HL-60 (cell line): ENCODE measurements around the gene NRP2.

Experiments used
- DNase-seq, 2 experiments: peaks; one replicate each; pipeline ENCODE4 v3.0.0-alpha.2; 2010 to 2020; ENCODE audit warnings: low read depth in 1 of 2, low spot score in 1 of 2
- H3K27ac ChIP-seq: fragments of 250-450 bp; sonication (Bioruptor Pico); replicated peaks from 2 replicates; pipeline ENCODE4 v1.5.1; 2020; ENCODE audit warnings: mild to moderate bottlenecking, moderate library complexity
- H3K27me3 ChIP-seq: fragments of 250-450 bp; sonication (Bioruptor Pico); 2 replicates; pipeline ENCODE4 v1.5.1; 2021; ENCODE audit warnings: mild to moderate bottlenecking, moderate library complexity; ENCODE audit not compliant: insufficient read depth, poor library complexity, severe bottlenecking
- H3K4me3 ChIP-seq: replicated peaks from 2 replicates; pipeline ENCODE4 v1.5.1; 2011; ENCODE audit warnings: mild to moderate bottlenecking, control low read depth, low read length; ENCODE audit not compliant: insufficient read depth
- GABPA ChIP-seq: IDR thresholded peaks from 2 replicates; pipeline ENCODE4 v1.6.1; 2012; ENCODE audit warnings: low read depth
- POLR2AphosphoS5 ChIP-seq: IDR thresholded peaks from 2 replicates; pipeline ENCODE4 v1.6.1; 2012; ENCODE audit warnings: low read depth
- SPI1 ChIP-seq: IDR thresholded peaks from 2 replicates; pipeline ENCODE4 v1.6.1; 2012; ENCODE audit warnings: low read depth, mild to moderate bottlenecking, borderline replicate concordance
- TF ChIP-seq, protein P1 (sequence below): IDR thresholded peaks from 2 replicates; pipeline ENCODE4 v1.6.1; 2012; ENCODE audit warnings: low read depth; ENCODE audit not compliant: insufficient replicate concordance
- TF ChIP-seq, protein P2 (sequence below): IDR thresholded peaks from one replicate; pipeline ENCODE4 v1.5.1; 2011; ENCODE audit warnings: low read length, control low read depth, inconsistent platforms; ENCODE audit not compliant: insufficient read depth

Gene NRP2

DNA sequence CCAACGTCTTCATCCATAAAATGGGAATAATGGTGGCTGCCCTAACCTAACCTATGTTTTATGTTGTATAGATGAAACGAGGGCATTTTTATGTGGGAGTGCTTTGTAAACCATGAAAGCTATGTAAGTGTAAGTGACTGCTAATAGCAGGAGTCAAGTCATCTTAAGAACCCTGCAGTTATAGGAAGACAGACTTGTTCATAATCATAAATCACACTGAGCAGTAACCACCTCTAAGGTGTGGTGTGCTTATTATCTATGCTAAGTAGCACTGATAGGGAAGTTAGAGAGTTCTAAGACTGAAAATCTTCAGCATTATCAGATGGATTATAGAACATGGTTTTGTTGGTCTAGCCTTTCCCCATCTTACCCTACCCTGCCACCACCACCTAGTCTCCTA is 24.2 kb upstream of the NRP2 start:
- DNase-seq: no peak
- Histone ChIP-seq H3K27me3 (no peaks in the 10 kb centered on the region), H3K27ac (no peak overlapping the region), H3K4me3 (no peak overlapping the region)
- TF ChIP-seq, protein P1, sequence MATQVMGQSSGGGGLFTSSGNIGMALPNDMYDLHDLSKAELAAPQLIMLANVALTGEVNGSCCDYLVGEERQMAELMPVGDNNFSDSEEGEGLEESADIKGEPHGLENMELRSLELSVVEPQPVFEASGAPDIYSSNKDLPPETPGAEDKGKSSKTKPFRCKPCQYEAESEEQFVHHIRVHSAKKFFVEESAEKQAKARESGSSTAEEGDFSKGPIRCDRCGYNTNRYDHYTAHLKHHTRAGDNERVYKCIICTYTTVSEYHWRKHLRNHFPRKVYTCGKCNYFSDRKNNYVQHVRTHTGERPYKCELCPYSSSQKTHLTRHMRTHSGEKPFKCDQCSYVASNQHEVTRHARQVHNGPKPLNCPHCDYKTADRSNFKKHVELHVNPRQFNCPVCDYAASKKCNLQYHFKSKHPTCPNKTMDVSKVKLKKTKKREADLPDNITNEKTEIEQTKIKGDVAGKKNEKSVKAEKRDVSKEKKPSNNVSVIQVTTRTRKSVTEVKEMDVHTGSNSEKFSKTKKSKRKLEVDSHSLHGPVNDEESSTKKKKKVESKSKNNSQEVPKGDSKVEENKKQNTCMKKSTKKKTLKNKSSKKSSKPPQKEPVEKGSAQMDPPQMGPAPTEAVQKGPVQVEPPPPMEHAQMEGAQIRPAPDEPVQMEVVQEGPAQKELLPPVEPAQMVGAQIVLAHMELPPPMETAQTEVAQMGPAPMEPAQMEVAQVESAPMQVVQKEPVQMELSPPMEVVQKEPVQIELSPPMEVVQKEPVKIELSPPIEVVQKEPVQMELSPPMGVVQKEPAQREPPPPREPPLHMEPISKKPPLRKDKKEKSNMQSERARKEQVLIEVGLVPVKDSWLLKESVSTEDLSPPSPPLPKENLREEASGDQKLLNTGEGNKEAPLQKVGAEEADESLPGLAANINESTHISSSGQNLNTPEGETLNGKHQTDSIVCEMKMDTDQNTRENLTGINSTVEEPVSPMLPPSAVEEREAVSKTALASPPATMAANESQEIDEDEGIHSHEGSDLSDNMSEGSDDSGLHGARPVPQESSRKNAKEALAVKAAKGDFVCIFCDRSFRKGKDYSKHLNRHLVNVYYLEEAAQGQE: no peak
- TF ChIP-seq SPI1 (no peak), POLR2AphosphoS5 (no peak), GABPA (no peak)
- TF ChIP-seq, protein P2, sequence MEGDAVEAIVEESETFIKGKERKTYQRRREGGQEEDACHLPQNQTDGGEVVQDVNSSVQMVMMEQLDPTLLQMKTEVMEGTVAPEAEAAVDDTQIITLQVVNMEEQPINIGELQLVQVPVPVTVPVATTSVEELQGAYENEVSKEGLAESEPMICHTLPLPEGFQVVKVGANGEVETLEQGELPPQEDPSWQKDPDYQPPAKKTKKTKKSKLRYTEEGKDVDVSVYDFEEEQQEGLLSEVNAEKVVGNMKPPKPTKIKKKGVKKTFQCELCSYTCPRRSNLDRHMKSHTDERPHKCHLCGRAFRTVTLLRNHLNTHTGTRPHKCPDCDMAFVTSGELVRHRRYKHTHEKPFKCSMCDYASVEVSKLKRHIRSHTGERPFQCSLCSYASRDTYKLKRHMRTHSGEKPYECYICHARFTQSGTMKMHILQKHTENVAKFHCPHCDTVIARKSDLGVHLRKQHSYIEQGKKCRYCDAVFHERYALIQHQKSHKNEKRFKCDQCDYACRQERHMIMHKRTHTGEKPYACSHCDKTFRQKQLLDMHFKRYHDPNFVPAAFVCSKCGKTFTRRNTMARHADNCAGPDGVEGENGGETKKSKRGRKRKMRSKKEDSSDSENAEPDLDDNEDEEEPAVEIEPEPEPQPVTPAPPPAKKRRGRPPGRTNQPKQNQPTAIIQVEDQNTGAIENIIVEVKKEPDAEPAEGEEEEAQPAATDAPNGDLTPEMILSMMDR: no peak

DNA sequence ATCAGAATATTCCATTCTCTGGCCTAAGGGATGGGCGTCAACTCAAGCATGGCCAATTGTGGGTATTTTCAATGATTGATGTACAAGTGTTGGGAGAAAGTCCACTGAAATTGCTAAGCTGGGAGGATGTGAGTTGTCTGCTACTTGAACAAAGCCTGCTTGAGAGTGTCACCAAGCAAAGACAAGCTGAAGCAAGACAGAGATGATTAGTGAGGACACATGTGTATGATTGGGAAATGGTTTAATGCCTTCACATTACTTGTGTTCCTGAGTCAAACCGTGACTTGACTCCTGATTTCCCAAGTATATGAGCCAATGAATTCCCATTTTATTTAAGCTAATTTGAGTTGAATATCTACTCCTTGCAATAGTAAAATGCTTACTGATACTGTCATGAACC is 23.7 kb upstream of the NRP2 start:
- no peak overlapping the region for H3K27ac ChIP-seq
- no peak overlapping the region for H3K4me3 ChIP-seq
- TF ChIP-seq POLR2AphosphoS5: no peak
- TF ChIP-seq, protein P1: no peak
- TF ChIP-seq GABPA: no peak
- TF ChIP-seq, protein P2: no peak
- no peak for TF ChIP-seq SPI1

DNA sequence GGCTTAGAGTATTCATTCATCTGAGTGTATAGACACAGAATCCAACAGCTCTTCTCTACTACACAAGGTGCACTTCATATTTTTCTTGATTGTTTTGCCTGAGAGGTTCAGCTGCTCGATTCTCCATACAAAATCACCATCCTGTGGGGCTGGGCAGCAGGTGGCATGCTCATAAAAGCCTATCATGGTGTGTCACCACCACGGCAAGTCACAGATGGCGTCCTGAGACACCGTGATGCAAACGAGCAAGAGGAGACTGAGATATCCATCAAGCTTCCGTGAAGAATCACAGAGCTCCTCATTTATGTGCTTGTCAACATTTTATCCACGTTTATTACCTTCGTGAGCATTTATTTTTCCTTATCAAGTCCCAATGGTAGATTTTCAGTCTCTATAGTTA is 22.4 kb upstream of the NRP2 start:
- Histone ChIP-seq H3K27me3 (no peaks in the 10 kb centered on the region), H3K4me3 (no peak overlapping the region), H3K27ac (no peak overlapping the region)
- DNase-seq: no peak
- TF ChIP-seq, protein P1: no peak
- no peak for TF ChIP-seq GABPA
- TF ChIP-seq, protein P2: no peak
- TF ChIP-seq POLR2AphosphoS5: no peak
- TF ChIP-seq SPI1: no peak

More for the DNA sequence above, 23.7 kb upstream of the NRP2 start:
- H3K27me3 ChIP-seq: no peaks in the 10 kb centered on the region
- DNase-seq: no peak
